HG02981 (cell line): ENCODE measurements around the gene GRIN3B.

Source experiments
- ATAC-seq: cut with Tn5 transposase; IDR thresholded peaks from one replicate; pipeline ENCODE4 v1.9.1; 2021; ENCODE audit warnings: mild to moderate bottlenecking, moderate library complexity; ENCODE audit not compliant: unreplicated experiment

GRIN3B gene

GRCh38 chr19:964116-964520, 36.1 kb upstream of the GRIN3B start:
- no peak for ATAC-seq

GRCh38 chr19:964761-965694, 35.2 kb upstream of the GRIN3B start:
- no peak for ATAC-seq

- no peak for ATAC-seq
Observed at GRCh38 chr19:966485-967088, 33.6 kb upstream of the GRIN3B start.

- ATAC-seq = no peak
Observed at GRCh38 chr19:970695-971094, 29.5 kb upstream of the GRIN3B start.

- ATAC-seq = no peak
Observed at GRCh38 chr19:971795-972194, 28.4 kb upstream of the GRIN3B start.

GRCh38 chr19:972281-972680, 27.9 kb upstream of the GRIN3B start:
- ATAC-seq = no peak

GRCh38 chr19:973726-974563, 26.3 kb upstream of the GRIN3B start:
- ATAC-seq = no peak

GRCh38 chr19:974564-975257, 25.5 kb upstream of the GRIN3B start:
- ATAC-seq = no peak

- no peak for ATAC-seq
Observed at GRCh38 chr19:976476-976875, 23.7 kb upstream of the GRIN3B start.

- no peak for ATAC-seq
Observed at GRCh38 chr19:977058-977464, 23.2 kb upstream of the GRIN3B start.

- ATAC-seq = no peak
Observed at GRCh38 chr19:979318-979741, 20.9 kb upstream of the GRIN3B start.

GRCh38 chr19:980133-980998, 19.9 kb upstream of the GRIN3B start:
- ATAC-seq = no peak

GRCh38 chr19:982567-983170, 17.6 kb upstream of the GRIN3B start:
- ATAC-seq = peak; percentile 47

GRCh38 chr19:984165-984967, 15.9 kb upstream of the GRIN3B start, which contains the start of gene WDR18:
WDR18 (plus strand) TSS chr19:984345; CDS start chr19:984354, 9 bp downstream.
- peak; percentile 75 for ATAC-seq

GRCh38 chr19:986083-986482, 14.1 kb upstream of the GRIN3B start:
- no peak for ATAC-seq

GRCh38 chr19:988081-988480, 12.1 kb upstream of the GRIN3B start:
- ATAC-seq = no peak

GRCh38 chr19:988510-988909, 11.7 kb upstream of the GRIN3B start:
- no peak for ATAC-seq

GRCh38 chr19:989381-990081, 10.7 kb upstream of the GRIN3B start:
- ATAC-seq = no peak
